Measurements from ENCODE around the gene FBXO34.

DNA sequence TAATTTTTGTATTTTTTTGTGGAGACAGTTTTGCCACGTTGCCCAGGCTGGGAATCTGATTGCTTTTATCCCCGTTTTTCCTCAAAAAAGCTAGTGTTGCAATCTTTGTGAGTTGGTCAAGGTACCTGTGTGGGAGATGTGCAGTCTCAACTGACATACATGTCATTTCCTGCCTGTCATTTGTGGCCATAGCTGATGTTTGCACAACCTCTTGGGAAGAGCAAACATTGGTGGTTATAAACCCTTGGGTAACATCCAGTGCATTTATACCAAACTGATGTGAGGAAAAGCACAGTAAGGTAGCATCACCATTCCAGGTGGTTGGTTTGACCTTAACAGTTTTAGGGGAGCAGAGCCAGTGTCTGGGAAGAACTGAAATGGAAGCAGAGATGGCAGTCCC, 85.7 kb downstream of the FBXO34 start:
- TF ChIP-seq RAD21 (IDR thresholded peaks at IDR 0.05; ENCODE audit: insufficient read depth, low read depth, low read length) (no peak), ESRRA (IDR thresholded peaks at IDR 0.05; ENCODE audit: low read length) (no peak), MYC (IDR thresholded peaks at IDR 0.05; ENCODE audit: insufficient read depth, insufficient read length, insufficient replicate concordance, low read length, severe bottlenecking) (no peak), RFX5 (IDR thresholded peaks at IDR 0.05; ENCODE audit: low read depth, low read length) (no peak)
- TF ChIP-seq, protein P1, sequence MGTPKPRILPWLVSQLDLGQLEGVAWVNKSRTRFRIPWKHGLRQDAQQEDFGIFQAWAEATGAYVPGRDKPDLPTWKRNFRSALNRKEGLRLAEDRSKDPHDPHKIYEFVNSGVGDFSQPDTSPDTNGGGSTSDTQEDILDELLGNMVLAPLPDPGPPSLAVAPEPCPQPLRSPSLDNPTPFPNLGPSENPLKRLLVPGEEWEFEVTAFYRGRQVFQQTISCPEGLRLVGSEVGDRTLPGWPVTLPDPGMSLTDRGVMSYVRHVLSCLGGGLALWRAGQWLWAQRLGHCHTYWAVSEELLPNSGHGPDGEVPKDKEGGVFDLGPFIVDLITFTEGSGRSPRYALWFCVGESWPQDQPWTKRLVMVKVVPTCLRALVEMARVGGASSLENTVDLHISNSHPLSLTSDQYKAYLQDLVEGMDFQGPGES (IDR thresholded peaks at IDR 0.05) = no peak

Measured in GM12878 (cell line).